Endometrium (tissue), 2 donors: ENCODE data around the gene TMEM229B.

Experiments
- FAIRE-seq: peaks from 2 replicates; lab custom pipeline; 2012; peaks lifted over from hg19 to GRCh38; lab: Jason Lieb, UNC
- donor health status: control.
- donor health status: control.

TMEM229B gene

DNA sequence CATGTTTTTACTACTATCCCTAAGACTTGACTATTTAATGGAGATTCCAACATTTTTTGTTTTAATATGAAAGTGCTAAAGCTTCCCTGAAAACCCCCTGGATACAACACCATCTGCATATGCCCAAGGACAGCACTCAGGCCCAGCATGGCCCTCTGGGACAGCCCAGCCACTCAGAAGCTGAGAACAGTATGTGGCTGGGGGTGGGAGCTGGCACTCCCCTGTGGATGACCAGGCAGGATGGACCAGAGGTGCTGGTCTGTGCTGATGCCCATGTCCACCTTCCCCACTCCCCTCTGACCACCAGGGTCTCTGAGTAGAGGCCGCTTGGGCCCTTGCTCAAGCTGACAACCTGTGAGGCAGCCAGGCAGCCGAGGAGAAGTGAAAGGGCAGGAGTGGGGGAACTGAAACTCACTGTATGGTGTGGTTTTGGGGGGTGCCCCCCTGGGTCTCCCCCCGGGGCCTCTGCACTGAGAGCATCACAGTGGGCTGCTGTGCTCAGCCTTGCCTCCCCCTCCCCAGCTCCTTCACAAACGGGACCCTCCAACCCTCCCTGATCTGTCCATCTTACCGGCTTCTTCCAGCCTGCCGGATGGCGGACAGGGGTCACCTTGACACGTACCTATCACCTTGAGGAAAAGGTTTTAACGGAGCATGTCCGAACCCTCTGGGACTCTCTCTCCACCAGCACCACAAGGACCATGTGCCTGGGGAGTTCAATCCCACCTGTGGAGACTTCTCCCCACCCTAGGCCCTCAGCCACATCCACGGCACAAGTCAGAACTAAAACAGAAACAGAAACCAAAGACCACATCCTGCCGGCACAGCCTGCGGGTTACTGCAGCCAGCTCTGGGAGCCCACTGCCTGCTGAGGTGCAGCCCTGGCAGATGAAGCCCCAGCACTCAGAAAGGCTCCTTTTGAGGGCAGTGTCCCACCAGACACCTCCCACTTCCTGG is at the start of gene TMEM229B:
Gene TMEM229B, minus strand, starts transcription at position 785 of the 957 bp plus-strand sequence. CDS start 14,798 bp downstream, outside the sequence.
- FAIRE-seq = no peak

DNA sequence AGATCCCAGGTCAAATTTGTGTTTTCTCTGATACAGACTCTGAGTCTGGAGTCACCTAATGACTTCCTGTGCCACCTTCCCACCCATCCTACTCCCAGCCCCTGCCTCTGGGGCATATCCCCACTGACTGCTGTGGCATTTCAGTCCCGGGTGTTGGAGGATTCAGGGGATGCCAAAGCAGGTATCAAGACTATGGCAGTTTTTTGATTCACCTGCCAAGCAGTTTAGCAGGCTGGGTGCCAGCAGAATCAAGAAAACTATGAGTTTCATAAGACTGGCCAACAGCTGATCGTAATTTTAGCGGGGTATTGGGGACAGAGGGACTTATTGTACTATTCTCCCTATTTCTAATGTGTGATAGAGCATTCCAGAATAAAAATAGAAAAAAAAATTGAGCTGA is 49.2 kb upstream of the TMEM229B start:
- FAIRE-seq = no peak

DNA sequence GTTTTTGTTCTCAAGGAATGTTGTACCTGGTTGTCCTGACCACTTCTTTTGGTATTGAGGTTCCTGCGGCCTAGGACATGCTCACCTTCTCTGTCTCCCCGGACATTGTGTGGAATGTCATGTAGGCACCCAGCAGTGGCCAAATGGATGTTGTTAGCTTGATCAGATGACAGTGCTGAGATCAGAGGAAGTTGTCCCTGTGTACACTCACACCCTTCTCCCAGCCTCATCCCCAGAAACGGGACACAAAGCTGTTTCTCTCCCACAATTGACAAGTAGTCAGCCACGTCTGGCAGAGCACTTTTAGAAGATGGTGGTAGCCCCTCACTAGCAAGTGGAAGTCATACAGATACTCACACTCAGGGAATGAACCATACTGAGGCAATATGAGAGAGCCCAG is 47.6 kb upstream of the TMEM229B start:
- FAIRE-seq = no peak

DNA sequence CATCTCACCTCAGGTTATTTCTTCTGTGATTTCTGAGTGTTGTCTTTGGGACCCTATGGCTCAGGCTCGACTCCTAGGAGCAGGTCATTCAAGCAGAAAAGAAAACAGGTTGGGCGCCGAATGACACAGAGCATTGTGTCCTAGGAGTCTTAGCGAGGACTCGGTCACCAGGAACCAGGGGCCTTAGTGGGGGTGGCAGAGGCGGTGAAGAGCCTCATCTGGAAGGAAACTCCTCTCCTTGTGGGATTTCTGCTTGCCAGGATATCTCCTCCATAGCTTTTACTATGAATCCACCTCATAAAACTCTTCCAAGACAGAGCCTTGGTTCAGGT is 45.2 kb upstream of the TMEM229B start:
- no peak for FAIRE-seq

DNA sequence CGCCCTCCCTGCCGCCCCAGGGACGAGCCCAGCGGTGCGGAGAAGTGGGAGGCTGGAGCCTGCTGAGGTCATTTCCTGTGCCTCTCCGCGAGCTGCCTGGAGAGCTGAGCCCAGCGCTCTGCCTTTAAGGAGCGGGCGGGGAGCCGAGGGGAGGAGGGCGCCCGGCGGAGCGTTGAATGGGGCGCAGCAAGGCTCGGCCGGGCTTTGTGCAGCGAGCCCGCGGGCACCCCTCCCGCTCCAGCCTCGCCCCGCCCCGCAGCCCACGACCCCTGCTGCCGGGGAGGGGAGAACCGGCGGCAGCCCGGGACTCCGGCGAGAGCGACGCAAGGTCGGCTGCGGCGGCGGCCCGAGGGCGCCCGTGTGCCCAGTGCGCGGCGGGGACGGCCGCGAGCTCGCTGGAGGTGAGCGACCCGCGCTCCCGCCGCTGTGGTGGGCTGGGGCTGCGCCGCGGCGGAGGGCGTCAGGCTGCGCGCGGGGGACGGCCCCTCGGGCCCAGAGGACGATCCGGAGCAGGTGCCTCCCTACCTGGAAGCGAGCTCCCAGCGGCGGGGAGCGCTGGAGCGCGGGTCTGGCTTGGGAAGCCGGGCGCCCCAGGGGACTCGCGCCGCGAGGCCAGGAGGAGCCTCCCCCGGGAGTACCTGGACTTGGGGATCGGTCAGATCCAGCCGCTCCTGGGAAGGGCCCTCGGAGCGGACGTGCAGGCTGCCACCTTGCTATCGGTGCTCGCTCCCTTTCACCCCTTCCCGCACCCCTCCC is 44.7 kb upstream of the TMEM229B start, which contains the start of gene PLEKHH1:
Gene PLEKHH1, plus strand, starts transcription at position 293 of the 756 bp plus-strand sequence. CDS start 8,578 bp downstream, outside the sequence.
- FAIRE-seq = no peak

DNA sequence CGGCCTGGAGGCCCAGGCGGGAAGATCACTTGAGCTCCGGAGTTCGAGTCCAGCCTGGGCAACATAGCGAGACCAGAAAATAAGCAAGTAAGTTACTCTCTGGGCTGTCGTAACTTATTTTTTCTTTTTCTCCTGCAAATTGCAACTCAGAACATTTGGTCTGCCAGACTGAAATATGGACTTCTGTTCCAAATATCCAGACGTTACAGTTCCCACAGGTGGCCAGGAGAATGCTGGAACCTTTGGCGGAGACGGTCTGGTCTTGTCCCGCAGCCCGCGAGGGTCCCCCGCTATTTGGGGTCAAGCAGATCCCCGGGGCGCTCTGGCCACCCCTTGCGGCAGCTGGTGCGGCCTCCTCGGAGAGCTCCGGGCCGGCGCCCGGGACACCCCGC is 44.1 kb upstream of the TMEM229B start:
- no peak for FAIRE-seq

DNA sequence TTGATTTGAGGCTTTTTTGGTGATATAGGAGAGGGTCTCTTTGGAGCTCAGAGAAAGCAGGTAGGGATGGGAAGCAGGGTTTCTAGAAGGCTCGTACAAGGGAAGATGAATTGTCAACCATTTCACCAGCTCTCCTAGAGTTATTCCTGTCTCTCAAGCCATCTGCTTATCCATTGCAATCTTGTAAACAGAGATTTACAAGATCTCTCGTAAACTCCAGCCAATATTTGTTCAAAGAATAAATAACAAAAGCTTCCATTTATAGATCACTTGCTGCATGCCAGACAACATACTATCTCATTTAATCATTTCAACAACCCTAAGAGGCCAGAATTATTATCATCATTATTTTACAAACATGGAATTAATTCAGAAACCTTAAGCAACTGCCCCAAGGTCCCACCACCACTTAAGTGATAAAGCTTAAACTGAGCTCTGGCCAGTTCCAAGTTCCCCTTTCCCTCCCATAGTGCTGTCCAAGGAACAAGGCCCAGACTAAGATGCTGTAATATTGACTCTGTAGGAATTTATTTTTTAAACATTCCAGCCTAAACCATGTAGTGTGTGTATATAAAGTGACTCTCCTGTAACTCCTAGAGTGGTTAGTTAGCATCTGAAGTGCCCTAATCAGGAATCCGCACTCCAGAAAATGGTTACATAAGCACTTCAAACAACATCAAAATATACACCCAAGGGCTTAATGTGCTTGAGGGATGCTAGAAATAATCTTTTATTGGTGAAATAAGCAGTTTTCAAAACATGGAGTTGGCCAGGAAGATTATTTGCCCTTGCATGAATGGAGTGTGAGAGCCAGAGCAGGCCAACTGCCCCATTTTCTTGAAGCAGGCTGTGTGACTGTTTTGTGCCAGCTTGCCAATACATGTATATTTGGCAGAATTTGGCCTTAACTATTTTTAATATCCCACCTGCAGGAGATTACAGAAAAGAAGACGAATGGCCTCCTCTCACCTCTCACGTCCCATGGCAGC is 41.7 kb upstream of the TMEM229B start:
- FAIRE-seq = no peak

DNA sequence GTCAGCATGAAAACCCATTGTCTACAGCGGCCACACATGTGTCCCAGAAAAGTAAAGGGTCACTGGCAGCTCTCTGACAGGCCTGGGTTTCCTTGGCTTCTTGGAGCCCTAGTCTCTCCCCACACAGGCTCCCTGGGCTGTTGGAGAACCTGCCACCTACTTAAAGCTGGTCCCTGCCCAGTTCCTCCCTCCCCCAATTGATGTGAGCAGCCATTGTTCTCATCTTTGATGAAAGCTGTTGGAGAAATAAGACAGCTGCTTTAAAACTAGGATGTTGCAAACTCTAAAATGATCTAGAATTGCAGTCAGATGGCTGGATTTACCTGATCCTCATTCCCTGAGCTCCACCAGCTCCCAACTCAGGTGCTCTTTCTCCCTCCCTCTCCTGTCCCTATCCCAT is 39.8 kb upstream of the TMEM229B start:
- no peak for FAIRE-seq

DNA sequence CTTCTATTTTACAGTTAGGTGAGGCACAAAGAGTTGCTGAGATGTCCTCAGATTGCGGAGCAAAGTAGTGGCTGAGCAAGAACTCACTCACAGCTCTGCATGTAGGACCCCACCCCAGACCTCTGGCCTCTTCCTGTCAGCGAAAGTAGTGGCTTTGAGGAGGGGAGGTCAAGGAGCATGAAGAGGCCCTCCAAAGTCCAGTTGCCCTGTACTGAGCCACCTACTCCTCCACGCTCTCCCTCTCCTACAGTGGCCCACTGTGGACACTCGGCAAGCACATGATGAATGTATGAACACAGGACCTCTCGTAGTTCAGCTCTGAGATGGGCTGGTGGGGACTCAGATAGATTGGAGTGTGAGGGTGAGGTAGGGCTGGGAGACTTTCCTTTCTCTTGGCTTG is 39.2 kb upstream of the TMEM229B start:
- no peak for FAIRE-seq

DNA sequence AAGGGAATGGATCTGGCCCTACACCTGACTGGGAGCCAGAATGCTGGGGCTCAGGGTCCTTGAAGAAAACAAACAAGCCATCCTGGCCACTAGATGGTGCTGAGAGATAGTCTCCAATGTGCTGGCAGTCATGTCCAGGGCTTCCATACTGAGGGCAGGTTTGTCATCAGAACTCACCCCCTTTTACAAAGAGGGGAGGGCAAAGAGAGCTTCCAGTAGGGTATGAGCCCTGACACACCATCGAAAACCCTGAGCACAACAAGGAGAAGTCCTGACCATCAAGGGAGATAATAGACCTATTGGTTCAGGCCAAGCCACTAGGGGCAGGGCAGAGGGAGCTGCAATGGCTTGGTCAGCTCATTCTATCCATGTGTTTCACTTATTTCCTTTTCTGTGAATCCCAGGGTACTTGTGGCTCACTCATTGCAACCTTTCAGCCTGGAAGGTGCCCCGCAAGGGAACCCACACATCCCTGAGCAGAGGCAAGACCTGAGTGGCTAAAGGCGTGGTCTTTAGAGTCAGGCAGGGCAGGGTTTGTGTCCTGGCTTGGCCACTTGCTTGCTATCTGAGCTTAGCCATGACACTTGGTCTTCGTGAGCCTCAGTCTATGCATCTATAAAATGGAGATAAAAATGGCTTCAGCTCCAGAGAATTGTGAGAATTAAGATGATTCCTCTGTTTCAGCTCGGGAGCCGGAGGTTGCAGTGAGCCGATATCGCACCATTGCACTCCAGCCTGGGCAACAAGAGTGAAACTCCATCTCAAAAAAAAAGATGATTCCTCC is 38.3 kb upstream of the TMEM229B start:
- no peak for FAIRE-seq

DNA sequence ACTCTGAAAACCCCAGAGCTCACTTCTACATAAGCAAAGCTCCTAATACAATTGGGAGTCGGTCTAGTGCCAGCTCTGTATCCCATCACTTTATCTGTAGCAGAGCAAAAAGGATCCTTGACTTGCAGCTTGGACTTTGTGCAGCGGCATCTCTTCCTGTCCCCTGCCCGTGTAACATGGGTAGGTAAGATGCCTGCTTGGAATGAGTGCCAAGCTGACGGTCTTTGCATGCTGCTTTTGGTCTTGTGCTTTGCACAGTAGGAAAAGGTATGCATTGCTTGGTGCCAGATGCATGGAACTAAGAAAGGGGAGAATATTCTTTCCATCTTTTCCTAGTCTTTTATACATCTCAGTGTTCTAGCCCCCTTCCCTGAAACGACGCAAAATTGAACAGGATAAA is 37.7 kb upstream of the TMEM229B start:
- no peak for FAIRE-seq

DNA sequence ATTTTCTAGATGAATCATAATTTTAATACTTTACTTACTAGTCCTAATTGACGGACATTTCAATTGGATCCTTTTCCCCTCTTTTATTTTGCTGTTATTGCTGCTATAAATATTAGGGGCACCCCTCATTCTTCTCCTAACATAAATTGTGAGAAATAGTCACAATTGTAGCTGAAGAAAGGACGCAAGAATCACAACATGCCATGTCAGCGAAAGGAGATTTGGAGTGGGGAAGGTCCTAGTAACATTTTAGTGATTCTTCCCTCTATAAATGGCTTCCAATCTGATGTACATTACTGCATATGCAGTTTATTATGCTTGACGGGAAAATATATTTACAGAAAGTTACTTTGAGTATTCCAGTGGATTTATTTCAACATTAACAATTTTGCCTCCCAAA is 36.9 kb upstream of the TMEM229B start:
- no peak for FAIRE-seq

DNA sequence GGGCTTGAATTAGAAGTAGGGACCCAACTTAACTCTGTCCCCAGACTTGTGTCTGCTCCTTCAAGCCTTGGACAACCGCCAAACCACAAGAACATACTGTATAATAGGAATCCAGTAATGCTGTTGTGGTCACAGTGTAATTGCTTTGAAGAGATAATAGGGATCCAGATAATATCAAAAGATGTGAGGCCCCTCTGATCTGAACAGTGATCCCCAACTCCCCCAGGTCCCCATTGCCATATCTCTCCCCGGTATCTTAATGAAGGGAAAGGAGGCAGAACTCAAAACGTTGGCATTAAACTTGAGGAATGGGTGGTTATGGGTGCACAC is 36.1 kb upstream of the TMEM229B start:
- no peak for FAIRE-seq

DNA sequence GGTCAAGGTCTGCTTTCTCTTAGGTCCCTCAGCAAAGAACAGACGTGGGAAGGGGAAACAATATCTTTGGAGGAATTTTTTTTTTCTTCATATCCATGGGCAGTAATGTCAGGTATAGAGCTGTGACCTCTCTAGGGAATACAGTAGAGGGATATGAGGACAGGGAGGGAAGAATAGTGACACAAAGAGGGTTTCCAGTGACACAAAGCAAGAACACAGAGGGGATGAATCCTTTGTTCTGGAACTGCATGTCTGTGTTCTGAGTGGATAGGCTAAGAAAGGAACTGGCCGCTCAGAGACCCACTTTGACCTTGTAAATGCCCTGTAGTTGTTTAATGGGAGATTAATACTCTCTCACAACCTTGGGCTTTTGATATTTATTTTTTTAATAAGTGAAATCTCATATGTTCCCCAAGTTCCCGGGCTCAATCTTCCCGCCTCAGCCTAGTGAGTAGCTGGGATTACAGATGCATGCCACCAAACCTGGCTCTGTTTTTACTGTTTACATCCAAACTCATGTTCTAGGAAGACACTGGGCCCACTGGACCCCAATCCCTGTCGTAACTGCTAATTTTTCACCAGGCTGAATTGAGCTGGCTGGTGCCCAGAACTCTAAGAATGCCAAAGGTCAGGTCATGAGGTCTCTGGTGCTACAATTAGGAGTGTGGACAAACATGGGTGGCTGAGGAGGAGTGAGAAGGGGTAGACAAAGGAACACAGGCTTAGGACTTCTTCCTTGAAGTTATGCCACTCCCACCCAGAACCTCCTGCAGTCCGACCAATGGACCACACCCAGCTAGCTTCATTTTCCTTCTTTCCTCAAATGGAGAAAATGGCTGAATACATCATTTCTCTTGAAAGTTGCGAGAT is 35.5 kb upstream of the TMEM229B start:
- no peak for FAIRE-seq

DNA sequence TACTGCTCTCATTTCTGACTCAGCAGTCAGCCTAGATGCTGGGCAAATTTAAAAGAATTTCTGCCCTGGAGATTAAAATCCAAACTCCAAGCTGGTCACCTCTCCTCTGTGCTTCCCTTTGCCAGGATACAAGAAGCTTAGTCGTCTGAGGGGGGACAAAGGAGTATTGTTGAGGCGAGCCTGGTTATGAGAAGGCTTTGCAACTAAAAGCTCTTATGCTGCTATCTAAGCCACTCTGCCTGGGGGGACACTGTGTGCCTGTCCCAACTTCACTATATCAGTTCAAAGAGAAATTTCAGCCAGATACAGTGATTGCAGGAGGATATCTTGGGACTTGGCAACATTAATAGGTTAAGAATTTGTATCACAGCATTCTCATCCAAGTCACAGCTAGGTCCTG is 33.7 kb upstream of the TMEM229B start:
- FAIRE-seq = no peak

DNA sequence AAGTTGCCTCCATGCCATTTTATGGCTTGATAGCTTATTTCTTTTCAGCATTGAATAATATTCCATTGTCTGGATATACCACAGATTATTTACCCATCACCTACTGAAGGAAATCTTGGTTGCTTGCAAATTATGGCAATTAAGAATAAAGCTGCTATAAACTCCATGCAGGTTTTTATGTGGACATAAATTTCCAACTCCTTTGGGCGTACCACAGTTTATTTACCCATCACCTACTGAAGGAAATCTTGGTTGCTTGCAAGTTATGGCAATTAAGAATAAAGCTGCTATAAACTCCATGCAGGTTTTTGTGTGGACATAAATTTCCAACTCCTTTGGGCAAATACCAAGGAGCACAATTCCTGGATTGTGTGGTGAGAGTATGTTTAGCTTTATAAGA is 32.0 kb upstream of the TMEM229B start:
- FAIRE-seq = no peak

DNA sequence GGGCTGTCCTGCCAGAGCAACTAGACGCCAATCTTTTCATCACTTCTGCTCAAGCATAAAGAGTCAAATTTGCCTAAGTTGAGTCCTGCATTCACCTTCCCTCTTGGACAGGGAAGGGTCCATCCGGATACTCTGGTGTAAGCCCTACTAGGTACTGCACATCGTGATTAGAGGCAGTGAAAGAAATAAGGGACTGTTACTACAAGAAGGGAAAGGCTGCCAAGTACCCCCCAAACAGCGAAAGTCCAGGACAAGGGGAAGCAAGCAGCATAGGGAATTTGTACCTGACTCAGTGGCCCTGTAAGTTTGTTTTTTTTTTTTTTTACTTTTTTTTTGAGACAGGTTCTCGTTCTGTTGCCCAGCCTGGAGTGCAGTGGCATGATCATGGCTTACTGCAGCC is 30.9 kb upstream of the TMEM229B start:
- no peak for FAIRE-seq

DNA sequence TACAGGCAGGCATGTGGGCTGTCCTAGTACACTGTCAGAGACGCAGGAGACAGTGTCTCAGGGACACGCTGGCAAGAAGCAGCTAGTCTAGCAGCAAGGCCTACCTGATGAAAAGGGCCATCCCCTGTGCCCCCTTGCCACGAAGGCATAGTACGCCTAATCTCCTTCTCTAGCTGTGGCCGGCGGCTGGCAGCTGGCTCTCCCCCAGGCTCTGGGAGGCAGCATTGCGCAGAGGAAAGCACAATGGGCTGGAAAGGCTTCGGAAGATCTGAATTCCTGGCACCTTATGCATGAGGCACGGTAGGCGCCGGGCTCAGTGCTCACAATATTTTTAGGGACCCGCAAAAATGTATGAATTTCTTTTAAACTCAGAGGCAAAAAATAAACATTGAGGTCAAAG is 28.6 kb upstream of the TMEM229B start:
- no peak for FAIRE-seq

DNA sequence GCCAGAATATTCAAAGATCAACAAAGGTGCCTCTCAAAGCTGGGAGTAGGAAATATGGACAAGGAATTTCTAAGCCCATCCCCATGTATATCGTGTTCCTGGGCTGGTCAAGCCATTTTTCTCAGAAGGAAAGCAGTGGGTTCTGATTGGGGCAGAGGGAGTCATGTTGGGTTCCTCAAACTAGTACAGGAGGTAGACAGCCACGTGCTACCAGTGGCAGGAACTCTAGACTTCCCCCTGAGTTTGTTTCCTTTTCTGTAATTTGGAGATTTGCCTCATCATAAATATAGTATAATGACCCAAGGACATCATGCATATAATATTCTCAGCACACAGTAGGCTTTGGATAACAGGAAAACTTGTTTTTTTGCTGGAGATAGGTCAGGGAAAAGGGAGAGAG is 28.2 kb upstream of the TMEM229B start:
- FAIRE-seq = no peak

DNA sequence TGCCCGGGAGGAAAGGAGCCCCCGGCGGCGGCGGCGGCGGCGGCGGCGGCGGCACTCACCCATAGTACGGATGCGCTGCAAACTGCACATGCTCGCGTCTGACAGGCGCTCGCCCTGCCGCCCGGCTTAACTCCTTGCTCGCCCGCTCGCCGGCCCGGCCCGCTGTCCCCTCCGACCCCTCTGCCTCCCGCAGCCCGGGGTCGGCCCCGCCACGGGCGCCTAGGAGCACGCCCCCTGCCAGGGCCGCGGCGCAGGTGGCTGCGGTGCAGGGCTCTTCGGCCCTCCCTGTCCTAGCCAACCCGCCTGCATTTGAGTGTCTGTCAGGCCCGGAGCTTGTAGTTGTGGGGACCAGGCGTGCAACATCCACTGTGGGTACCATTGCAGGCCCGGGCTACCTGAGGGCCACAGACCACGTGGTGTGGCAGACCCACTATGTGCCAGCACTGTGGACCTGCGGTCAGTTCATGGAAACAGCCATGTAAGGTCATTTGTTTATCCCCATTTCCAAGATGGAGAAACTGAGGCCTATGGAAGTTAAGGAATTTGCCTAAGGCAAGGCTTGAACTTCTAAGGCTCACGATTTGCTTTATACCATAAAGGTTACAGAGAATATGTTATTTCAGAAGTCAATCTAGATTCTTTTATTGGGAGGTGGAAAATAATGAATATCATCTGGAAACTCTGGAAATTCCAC is 27.0 kb upstream of the TMEM229B start:
- FAIRE-seq = no peak
